Stimulated activated CD8-positive, alpha-beta memory T cell treated with anti-CD3 and anti-CD28 coated beads, Interleukin-7, amount 100 ng/mL, for 24 hours (primary cell): ENCODE data around the gene TMEM135.

Experiments
- DNase-seq: peaks from one replicate; pipeline ENCODE4 v3.0.0-alpha.2; 2020; ENCODE audit warnings: low read depth

Gene TMEM135

DNA sequence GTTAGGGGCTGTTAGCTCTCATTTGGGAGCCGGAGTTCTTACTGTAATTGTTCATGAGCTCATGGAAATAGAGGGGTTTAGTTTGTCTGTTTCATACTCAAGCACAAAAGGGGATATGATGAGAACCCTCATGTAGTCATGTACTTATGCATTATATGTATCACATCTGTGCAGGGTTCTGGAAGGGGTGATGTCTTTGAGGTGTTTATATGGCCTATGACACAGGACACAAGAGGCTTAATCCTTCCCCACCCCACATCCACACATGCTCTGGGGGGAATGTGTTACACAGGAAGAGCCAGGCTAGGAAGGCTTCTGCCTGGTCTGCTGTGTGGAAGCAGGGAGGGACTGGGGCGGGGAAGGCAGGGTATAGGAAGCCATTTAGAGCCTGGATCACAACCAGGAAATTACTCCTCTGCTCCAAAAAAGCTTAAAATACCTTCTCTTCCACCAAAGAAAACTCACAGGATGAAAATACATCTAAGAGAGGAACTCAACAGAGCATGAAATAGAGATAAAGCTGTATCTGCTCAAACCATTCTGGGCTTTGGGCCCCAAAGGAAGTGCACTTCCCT lies 316.1 kb downstream of the TMEM135 start:
- no peak for DNase-seq

GRCh38 chr11:87355596-87355995 lies 317.9 kb downstream of the TMEM135 start:
- no peak for DNase-seq

GRCh38 chr11:87356428-87356827 lies 318.7 kb downstream of the TMEM135 start:
- no peak for DNase-seq

DNA sequence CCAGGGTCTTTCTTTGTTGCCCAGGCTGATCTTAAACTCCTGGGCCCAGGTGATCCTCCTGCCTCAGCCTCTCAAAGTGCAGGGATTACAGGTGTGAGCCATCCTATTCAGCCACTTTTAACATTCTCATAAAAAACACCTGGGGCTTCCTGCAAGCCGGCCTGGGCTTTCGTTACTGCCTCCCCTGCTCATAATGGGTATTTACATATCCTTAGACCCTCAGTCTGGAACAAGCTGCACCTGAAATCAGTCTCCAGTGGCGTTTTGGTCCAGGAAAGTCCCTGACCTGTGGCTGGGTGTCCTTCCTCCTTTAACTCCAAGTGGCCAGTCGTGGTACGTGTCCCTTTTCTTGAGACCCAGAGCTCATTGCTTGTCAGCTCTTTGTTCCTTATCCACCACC lies 320.7 kb downstream of the TMEM135 start:
- no peak for DNase-seq

GRCh38 chr11:87359401-87359800 lies 321.7 kb downstream of the TMEM135 start:
- no peak for DNase-seq

DNA sequence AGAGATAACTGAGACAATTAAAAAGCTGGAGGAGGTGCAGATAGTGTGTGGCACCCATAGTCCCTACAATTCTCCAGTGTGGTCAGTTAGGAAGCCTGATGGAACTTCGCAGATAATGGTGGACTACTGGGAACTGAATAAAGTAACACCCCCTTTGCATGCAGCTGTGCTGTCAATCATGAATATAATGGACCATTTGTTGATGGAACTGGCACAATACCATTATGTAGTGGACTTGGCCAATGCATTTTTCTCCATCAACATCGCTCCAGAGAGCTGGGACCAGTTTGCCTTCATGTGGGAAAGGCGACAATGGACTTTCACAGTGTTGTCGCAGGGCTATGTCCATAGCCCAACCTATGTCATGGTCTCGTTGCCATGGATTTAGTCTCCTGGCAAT lies 324.2 kb downstream of the TMEM135 start:
- no peak for DNase-seq

DNA sequence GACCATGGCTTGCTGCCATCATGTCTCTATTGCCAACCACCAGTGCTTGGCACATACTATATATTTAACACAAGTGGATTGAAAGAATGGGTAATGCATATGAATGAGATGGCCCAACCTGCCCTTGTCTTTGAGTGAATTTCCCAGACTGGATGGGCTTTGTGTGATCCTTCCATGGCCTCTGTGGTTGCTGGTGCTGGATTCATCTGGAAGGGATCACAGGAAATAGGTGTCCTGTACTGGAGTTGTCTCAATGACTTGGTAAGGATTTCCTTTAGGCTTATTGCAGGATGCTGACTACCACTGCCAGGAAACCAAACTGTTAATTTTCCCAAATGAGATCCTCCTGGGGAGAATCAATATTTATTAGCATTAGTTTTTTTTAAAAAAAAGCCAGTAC lies 328.6 kb downstream of the TMEM135 start:
- no peak for DNase-seq

- no peak for DNase-seq
Measured at GRCh38 chr11:87366763-87367405, 329.1 kb downstream of the TMEM135 start.

DNA sequence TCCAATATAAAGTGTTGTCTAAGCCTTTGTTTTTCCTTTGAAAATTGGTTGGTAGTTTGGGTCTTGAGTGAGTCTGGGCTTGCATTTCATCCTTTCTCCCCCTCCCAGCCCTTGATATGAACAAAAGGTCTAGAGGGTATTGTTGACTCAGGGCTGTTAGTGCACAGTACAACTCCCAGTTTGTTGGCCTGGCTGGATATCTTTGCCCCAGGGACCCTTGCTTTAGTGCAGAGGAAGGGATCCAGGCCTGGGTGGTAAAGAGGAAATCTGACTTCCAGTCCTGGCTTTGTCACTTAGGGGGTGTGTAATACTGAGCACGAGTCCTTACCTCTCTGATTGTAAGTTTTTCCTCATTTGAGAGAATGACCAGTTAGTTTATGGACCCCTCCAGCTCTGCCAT lies 330.4 kb downstream of the TMEM135 start:
- no peak for DNase-seq

DNA sequence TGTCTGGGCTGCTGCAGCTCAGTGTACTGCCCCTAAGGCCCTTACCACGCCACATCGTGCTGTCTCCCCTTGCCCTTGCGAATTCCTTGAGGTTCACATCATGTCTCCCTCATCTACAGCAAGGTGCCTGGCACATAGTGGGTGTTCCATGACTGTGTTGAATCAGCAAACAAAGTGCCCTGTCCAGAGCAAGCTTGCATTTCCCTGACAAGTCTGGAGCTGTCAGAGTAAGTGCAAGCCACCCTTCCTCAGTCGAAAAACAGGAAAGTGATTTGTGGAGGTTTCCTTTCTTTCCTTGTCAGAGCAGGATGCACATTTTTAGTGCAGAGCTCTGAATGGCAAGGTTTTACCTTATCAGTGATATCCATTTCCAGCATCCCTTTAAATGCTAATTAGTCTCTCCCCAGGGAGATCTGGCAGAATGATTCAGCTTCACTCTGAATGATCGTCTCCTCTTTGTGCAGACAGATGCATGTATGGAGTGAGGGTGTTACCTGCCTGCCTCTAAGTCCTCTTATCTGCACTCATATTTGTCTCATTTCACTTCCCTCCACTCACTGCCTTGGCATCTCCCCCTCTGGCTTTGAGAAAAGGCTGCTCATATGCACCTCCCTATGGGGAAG lies 331.2 kb downstream of the TMEM135 start:
- no peak for DNase-seq

DNA sequence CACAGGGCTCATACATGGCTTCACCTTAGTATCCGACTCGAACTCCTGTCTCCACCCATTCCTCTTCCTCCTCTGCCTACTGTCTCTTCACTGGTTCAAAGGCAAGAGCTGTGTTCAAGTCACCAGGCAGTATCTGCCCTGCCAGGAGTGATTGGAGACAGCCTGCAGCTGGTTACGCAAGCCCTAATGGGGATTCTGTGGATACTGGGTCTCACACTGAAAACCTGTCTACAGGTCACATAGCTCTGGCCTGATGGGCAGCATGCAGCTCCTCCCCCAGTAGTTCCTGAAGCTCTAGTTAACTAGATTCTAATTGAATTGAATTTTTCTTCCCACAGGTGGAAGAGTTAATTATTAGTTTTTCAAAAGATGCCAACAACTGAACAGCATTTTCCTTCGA lies 332.2 kb downstream of the TMEM135 start:
- DNase-seq, result no peak

- DNase-seq, result no peak
Measured at GRCh38 chr11:87372065-87372464, 334.3 kb downstream of the TMEM135 start.
